Hepatocyte (in vitro differentiated cells): ENCODE results near the gene LFNG. TPM values are rescaled to one million over a fixed set of nuclear protein-coding genes. Genes with fewer than 3 reads are reported as not detected.

ENCODE experiments used
- DNase-seq: peaks from one replicate; pipeline ENCODE4 v3.0.0-alpha.2; 2016; ENCODE audit warnings: low spot score
- H2AFZ ChIP-seq: fragments of 200-600 bp; sonication (generic); 2 replicates; pipeline ENCODE4 v1.6.0; 2016; ENCODE audit warnings: antibody characterized with exemption, mild to moderate bottlenecking
- H3K27ac ChIP-seq: fragments of 200-600 bp; sonication (generic); 2 replicates; pipeline ENCODE4 v1.5.1; 2016; ENCODE audit warnings: mild to moderate bottlenecking
- H3K27me3 ChIP-seq: fragments of 200-600 bp; sonication (generic); 2 replicates; pipeline ENCODE4 v1.6.1; 2016
- H3K36me3 ChIP-seq: fragments of 200-600 bp; sonication (generic); replicated peaks from 2 replicates; pipeline ENCODE4 v1.5.1; 2016; ENCODE audit warnings: low read depth; ENCODE audit not compliant: insufficient read depth
- H3K4me1 ChIP-seq: fragments of 200-600 bp; sonication (generic); 2 replicates; pipeline ENCODE4 v1.5.1; 2016; ENCODE audit warnings: mild to moderate bottlenecking, moderate library complexity; ENCODE audit not compliant: insufficient read depth
- H3K4me2 ChIP-seq: fragments of 200-600 bp; sonication (generic); 2 replicates; pipeline ENCODE4 v1.6.0; 2016
- H3K4me3 ChIP-seq: fragments of 200-600 bp; sonication (generic); 2 replicates; pipeline ENCODE4 v1.5.1; 2016; ENCODE audit warnings: mild to moderate bottlenecking
- H3K79me2 ChIP-seq: fragments of 200-600 bp; sonication (generic); 2 replicates; pipeline ENCODE4 v1.6.0; 2017; ENCODE audit warnings: mild to moderate bottlenecking
- H3K9me2 ChIP-seq: fragments of 200-600 bp; sonication (generic); replicated peaks from 2 replicates; pipeline ENCODE4 v1.6.0; 2017; ENCODE audit warnings: mild to moderate bottlenecking; ENCODE audit not compliant: insufficient read depth
- H3K9me3 ChIP-seq: fragments of 200-600 bp; sonication (generic); 2 replicates; pipeline ENCODE4 v1.5.1; 2016; ENCODE audit warnings: low read depth, mild to moderate bottlenecking
- H4K20me1 ChIP-seq: fragments of 200-600 bp; sonication (generic); 2 replicates; pipeline ENCODE4 v1.6.0; 2016; ENCODE audit warnings: mild to moderate bottlenecking; ENCODE audit not compliant: insufficient read depth, poor library complexity, severe bottlenecking
- CTCF ChIP-seq: fragments of 200-600 bp; sonication (generic); IDR thresholded peaks from 2 replicates; pipeline ENCODE4 v1.5.1; 2016; ENCODE audit warnings: antibody characterized with exemption, mild to moderate bottlenecking; ENCODE audit not compliant: poor library complexity
- EZH2 ChIP-seq: fragments of 200-600 bp; sonication (generic); IDR thresholded peaks from 2 replicates; pipeline ENCODE4 v1.6.1; 2016; ENCODE audit warnings: antibody characterized with exemption, mild to moderate bottlenecking, borderline replicate concordance
- EZH2phosphoT487 ChIP-seq: fragments of 200-600 bp; sonication (generic); IDR thresholded peaks from one replicate; pipeline ENCODE4 v1.6.1; 2018; ENCODE audit warnings: antibody characterized with exemption, mild to moderate bottlenecking, low read depth, moderate library complexity; ENCODE audit not compliant: unreplicated experiment, severe bottlenecking
- WGBS: methylation state at CpG from one replicate; pipeline ENCODE4 v1.1.6; 2016; ENCODE audit warnings: low lambda C conversion rate; ENCODE audit errors: missing lambda C conversion rate; 5-methylcytosine and 5-hydroxymethylcytosine counted together
- polyA plus RNA-seq: library from polyadenylated mRNA; unstranded; fragments of >200 nt; fragmentation: Nextera tagmentation; extraction: Ambion mirVana; gene quantifications from 2 replicates; pipeline ENCODE4 v1.2.1, GENCODE V29; 2016
- total RNA-seq: library from RNA; depleted of rRNA; stranded (reverse); fragments of >200 nt; gene quantifications from 2 replicates; pipeline ENCODE4 v1.2.3, GENCODE V29; 2014

Gene LFNG
- total and polyA plus RNA-seq, 2 experiments from 2014 or later = 1.2 to 4.5 TPM

- Histone ChIP-seq H2AFZ (no peak overlapping the region), H3K9me2 (no peaks in the 10 kb centered on the region), H3K9me3 (no peaks in the 10 kb centered on the region), H3K27me3 (peaks cover 20% of the 10 kb centered on the region), H3K4me1 (peaks cover 58% of the 10 kb centered on the region), H3K79me2 (peaks cover 6% of the 10 kb centered on the region), H4K20me1 (peaks cover 3% of the 10 kb centered on the region), H3K4me2 (peak overlapping the region; percentile 81), H3K4me3 (no peak overlapping the region), H3K36me3 (no peaks in the 10 kb centered on the region), H3K27ac (no peak overlapping the region)
- DNase-seq = no peak
- 11% methylated on average over 23 of the region's 37 CpGs for WGBS
- no peak for TF ChIP-seq EZH2phosphoT487
- TF ChIP-seq CTCF = peak; percentile 4
- no peak for TF ChIP-seq EZH2
These were observed 672 bp downstream of the LFNG start for GRCh38 chr7:2520131-2520760.

- no peaks in the 10 kb centered on the region for H3K9me2 ChIP-seq
- H3K9me3 ChIP-seq = no peaks in the 10 kb centered on the region
- H3K36me3 ChIP-seq = no peaks in the 10 kb centered on the region
- H3K79me2 ChIP-seq = peaks cover 6% of the 10 kb centered on the region
- TF ChIP-seq EZH2phosphoT487 (no peak), EZH2 (no peak), CTCF (no peak)
- H4K20me1 ChIP-seq = peaks cover 3% of the 10 kb centered on the region
- H3K27ac ChIP-seq = no peak overlapping the region
- H2AFZ ChIP-seq = no peak overlapping the region
- no peak for DNase-seq
- no peak overlapping the region for H3K4me3 ChIP-seq
- H3K27me3 ChIP-seq = peaks cover 20% of the 10 kb centered on the region
- 54% methylated on average over 9 of the region's 12 CpGs for WGBS
- peak overlapping the region; percentile 81 for H3K4me2 ChIP-seq
- H3K4me1 ChIP-seq = peaks cover 58% of the 10 kb centered on the region
These were observed 1.3 kb downstream of the LFNG start for GRCh38 chr7:2520761-2521290.

- Histone ChIP-seq H3K79me2 (peaks cover 6% of the 10 kb centered on the region), H3K36me3 (no peaks in the 10 kb centered on the region), H3K9me3 (no peaks in the 10 kb centered on the region), H2AFZ (no peak overlapping the region), H3K9me2 (no peaks in the 10 kb centered on the region), H3K4me3 (no peak overlapping the region), H3K27ac (no peak overlapping the region), H3K4me1 (peaks cover 58% of the 10 kb centered on the region), H3K27me3 (peaks cover 20% of the 10 kb centered on the region), H4K20me1 (peaks cover 3% of the 10 kb centered on the region), H3K4me2 (peak overlapping the region; percentile 81)
- DNase-seq = no peak
- WGBS = 83% methylated on average over 2 of the region's 21 CpGs
- no peak for TF ChIP-seq CTCF
- TF ChIP-seq EZH2phosphoT487 = no peak
- TF ChIP-seq EZH2 = no peak
These were observed 1.8 kb downstream of the LFNG start for GRCh38 chr7:2521341-2521745.
